Tibial nerve (tissue), 4 donors: ENCODE results near the gene TMC4.

ENCODE experiments used
- CTCF ChIP-seq, 5 experiments: fragments of 200-600 bp in 3 of 5; fragments of 450-650 bp in 2 of 5; sonication (generic) in 3 of 5; IDR thresholded peaks; one replicate each; pipeline ENCODE4 v1.5.1; 2016 to 2019; ENCODE audit warnings: antibody characterized with exemption in 5 of 5, mild to moderate bottlenecking in 3 of 5, moderate library complexity in 2 of 5
- EP300 ChIP-seq, 2 donors: sonication (generic); formaldehyde crosslinking; IDR thresholded peaks; one replicate each; pipeline ENCODE4 v1.6.1; 2017; ENCODE audit warnings: antibody characterized with exemption in 2 of 2, mild to moderate bottlenecking in 1 of 2
- POLR2A ChIP-seq, 2 donors: fragments of 450-650 bp; IDR thresholded peaks; one replicate each; pipeline ENCODE4 v1.6.1; 2017; ENCODE audit warnings: antibody characterized with exemption in 2 of 2, mild to moderate bottlenecking in 2 of 2, moderate library complexity in 2 of 2

- TF ChIP-seq POLR2A (IDR thresholded peaks at IDR 0.05) (no peak), CTCF (IDR thresholded peaks at IDR 0.05) (no peak), EP300 (IDR thresholded peaks at IDR 0.05) (no peak)
Observed at GRCh38 chr19:54155694-54156093, 17.3 kb downstream of the TMC4 start.
